RWPE1 (cell line): ENCODE data around the gene SLC39A11.

Experiments
- CTCF ChIA-PET: fragments of 350-600 bp; sonication (Branson Sonifier 250); formaldehyde crosslinking; extraction: SDS; loops from one replicate; lab custom pipeline; 2021; lab: Yijun Ruan, JAX
- POLR2A ChIA-PET: fragments of 400-600 bp; formaldehyde crosslinking; extraction: SDS; loops from one replicate; lab custom pipeline; 2020; ENCODE audit warnings: antibody characterized with exemption; ENCODE audit not compliant: low non-redundant PET; lab: Yijun Ruan, JAX
- DNase-seq: peaks from one replicate; pipeline ENCODE4 v3.0.0; 2012; ENCODE audit warnings: low spot score
- H3K27ac ChIP-seq: fragments of 450-650 bp; 2 replicates; pipeline ENCODE4 v1.5.1; 2017
- CTCF ChIP-seq: fragments of 450-650 bp; conservative IDR thresholded peaks from 2 replicates; pipeline ENCODE4 v1.5.1; 2017; ENCODE audit warnings: low read depth, mild to moderate bottlenecking

SLC39A11 gene

GRCh38 chr17:73092523-73093135, at the start of gene SLC39A11:
Gene SLC39A11 (minus strand): TSS chr17:73092688. CDS start chr17:73088764, 3,924 bp downstream.
- peak; percentile 93 for DNase-seq
- H3K27ac ChIP-seq = peak within 1 kb of the TSS; percentile 61
- TF ChIP-seq CTCF = no peak
- POLR2A ChIA-PET = no interaction called here
- CTCF ChIA-PET = interaction anchor here (1.0 kb wide), 1 partner anchor 536 kb away, joined by 3 read pairs; no protein-coding TSS in a partner anchor

GRCh38 chr17:73141411-73141810, 48.9 kb upstream of the SLC39A11 start:
- TF ChIP-seq CTCF = no peak
- ChIA-PET CTCF (no interaction called here), POLR2A (no interaction called here)
- no peak for DNase-seq
- no peak overlapping the region for H3K27ac ChIP-seq

- no peak for TF ChIP-seq CTCF
- H3K27ac ChIP-seq = no peak overlapping the region
- DNase-seq = no peak
- POLR2A ChIA-PET = no interaction called here
- CTCF ChIA-PET = no interaction called here
Measured at GRCh38 chr17:73140566-73140965, 48.1 kb upstream of the SLC39A11 start.

GRCh38 chr17:73139296-73139695, 46.8 kb upstream of the SLC39A11 start:
- no peak overlapping the region for H3K27ac ChIP-seq
- no peak for TF ChIP-seq CTCF
- POLR2A ChIA-PET = no interaction called here
- CTCF ChIA-PET = interaction anchor here (0.6 kb wide), 1 partner anchor 50 kb away, joined by 3 read pairs; no protein-coding TSS in a partner anchor
- DNase-seq = no peak

- ChIA-PET POLR2A (no interaction called here), CTCF (interaction anchor here (0.6 kb wide), 1 partner anchor 51 kb away, joined by 3 read pairs; no protein-coding TSS in a partner anchor)
- H3K27ac ChIP-seq = no peak overlapping the region
- DNase-seq = no peak
- no peak for TF ChIP-seq CTCF
Measured at GRCh38 chr17:73138541-73139138, 46.2 kb upstream of the SLC39A11 start.

GRCh38 chr17:73137376-73137775, 44.9 kb upstream of the SLC39A11 start:
- POLR2A ChIA-PET = interaction anchor here (0.5 kb wide), 1 partner anchor 52 kb away, joined by 4 read pairs; no protein-coding TSS in a partner anchor
- DNase-seq = no peak
- CTCF ChIA-PET = no interaction called here
- no peak overlapping the region for H3K27ac ChIP-seq
- no peak for TF ChIP-seq CTCF
